ENCODE data around the gene ATF6.

DNA sequence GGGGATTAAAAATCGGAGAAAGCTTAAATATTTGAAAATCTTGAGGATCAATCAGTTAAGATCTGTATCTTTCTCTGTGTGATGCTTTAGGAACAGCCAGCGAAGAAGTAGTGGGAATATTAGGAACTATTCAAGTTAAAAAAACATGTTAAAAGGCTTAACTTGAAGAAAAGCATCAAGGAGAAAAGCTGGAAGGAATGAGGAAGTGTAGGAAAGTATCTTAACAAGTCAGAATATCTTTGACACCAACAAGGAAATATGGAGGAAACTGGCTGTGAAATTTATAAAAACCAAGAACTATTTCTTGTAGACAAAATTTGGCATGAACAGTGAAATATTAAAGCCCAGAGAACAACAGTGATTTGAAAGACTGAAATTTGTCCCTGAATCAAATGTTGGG is 60.4 kb downstream of the ATF6 start:
- TF ChIP-seq, protein P1, sequence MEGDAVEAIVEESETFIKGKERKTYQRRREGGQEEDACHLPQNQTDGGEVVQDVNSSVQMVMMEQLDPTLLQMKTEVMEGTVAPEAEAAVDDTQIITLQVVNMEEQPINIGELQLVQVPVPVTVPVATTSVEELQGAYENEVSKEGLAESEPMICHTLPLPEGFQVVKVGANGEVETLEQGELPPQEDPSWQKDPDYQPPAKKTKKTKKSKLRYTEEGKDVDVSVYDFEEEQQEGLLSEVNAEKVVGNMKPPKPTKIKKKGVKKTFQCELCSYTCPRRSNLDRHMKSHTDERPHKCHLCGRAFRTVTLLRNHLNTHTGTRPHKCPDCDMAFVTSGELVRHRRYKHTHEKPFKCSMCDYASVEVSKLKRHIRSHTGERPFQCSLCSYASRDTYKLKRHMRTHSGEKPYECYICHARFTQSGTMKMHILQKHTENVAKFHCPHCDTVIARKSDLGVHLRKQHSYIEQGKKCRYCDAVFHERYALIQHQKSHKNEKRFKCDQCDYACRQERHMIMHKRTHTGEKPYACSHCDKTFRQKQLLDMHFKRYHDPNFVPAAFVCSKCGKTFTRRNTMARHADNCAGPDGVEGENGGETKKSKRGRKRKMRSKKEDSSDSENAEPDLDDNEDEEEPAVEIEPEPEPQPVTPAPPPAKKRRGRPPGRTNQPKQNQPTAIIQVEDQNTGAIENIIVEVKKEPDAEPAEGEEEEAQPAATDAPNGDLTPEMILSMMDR (conservative IDR thresholded peaks at IDR 0.05; ENCODE audit: low read length) = no peak
- no peak for TF ChIP-seq EZH2phosphoT487 (IDR thresholded peaks at IDR 0.05; ENCODE audit: borderline replicate concordance, low read depth, low read length)
